HEK293 (cell line): ENCODE data around the gene C2CD2.

ENCODE experiments used
- CTCF ChIA-PET: fragments of 350-600 bp; formaldehyde crosslinking; extraction: SDS; loops from one replicate; lab custom pipeline; 2021; ENCODE audit warnings: antibody characterized with exemption; lab: Yijun Ruan, JAX
- POLR2A ChIA-PET: fragments of 300-600 bp; formaldehyde crosslinking; extraction: SDS; loops from one replicate; lab custom pipeline; 2020; ENCODE audit warnings: antibody characterized with exemption, inconsistent platforms; lab: Yijun Ruan, JAX
- H3K27ac ChIP-seq: fragments of 200-500 bp; sonication (Bioruptor generic); 2 replicates; pipeline ENCODE4 v1.5.1; 2014; ENCODE audit warnings: low read depth, low read length, control low read depth, inconsistent platforms; ENCODE audit errors: extremely low read depth
- H3K36me3 ChIP-seq, 2 experiments: fragments of 200-500 bp in 1 of 2; sonication (Bioruptor generic) in 1 of 2; 1 replicate in 1 of 2; 2 replicates in 1 of 2; pipeline ENCODE4 v1.5.1; 2014 to 2017; ENCODE audit warnings: inconsistent platforms in 2 of 2, low read length in 2 of 2; ENCODE audit not compliant: control insufficient read depth in 2 of 2, insufficient read depth in 1 of 2
- H3K4me1 ChIP-seq: fragments of 200-500 bp; sonication (Bioruptor generic); 2 replicates; pipeline ENCODE4 v1.5.1; 2014; ENCODE audit warnings: mild to moderate bottlenecking, low read length, inconsistent platforms; ENCODE audit not compliant: control insufficient read depth, insufficient read depth
- H3K4me3 ChIP-seq: 2 replicates; pipeline ENCODE4 v1.5.1; 2011; ENCODE audit warnings: low read depth, mild to moderate bottlenecking, control low read depth, low read length, moderate library complexity
- H3K9me3 ChIP-seq: fragments of 200-500 bp; sonication (Bioruptor generic); 2 replicates; pipeline ENCODE4 v1.5.1; 2014; ENCODE audit warnings: low read depth, low read length, inconsistent platforms; ENCODE audit not compliant: control insufficient read depth, insufficient read depth
- AEBP2 ChIP-seq: fragments of 450-650 bp; formaldehyde crosslinking; IDR thresholded peaks from 2 replicates; pipeline ENCODE4 v1.5.1; 2016; ENCODE audit warnings: missing biosample characterization, missing genetic modification characterization, borderline replicate concordance
- HOXD13 ChIP-seq: sonication (generic); formaldehyde crosslinking; IDR thresholded peaks from 2 replicates; pipeline ENCODE4 v1.8.0; 2022; ENCODE audit warnings: missing genetic modification reagents, borderline replicate concordance
- KLF7 ChIP-seq: fragments of 450-650 bp; formaldehyde crosslinking; IDR thresholded peaks from 2 replicates; pipeline ENCODE4 v1.5.1; 2016; ENCODE audit warnings: missing biosample characterization, missing genetic modification characterization, borderline replicate concordance
- OVOL3 ChIP-seq: fragments of 450-650 bp; formaldehyde crosslinking; IDR thresholded peaks from 2 replicates; pipeline ENCODE4 v1.5.1; 2016; ENCODE audit warnings: missing biosample characterization, missing genetic modification characterization
- REST ChIP-seq: fragments of 450-650 bp; formaldehyde crosslinking; IDR thresholded peaks from 2 replicates; pipeline ENCODE4 v1.5.1; 2016; ENCODE audit warnings: missing biosample characterization, missing genetic modification characterization
- SCRT1 ChIP-seq: fragments of 450-650 bp; formaldehyde crosslinking; IDR thresholded peaks from 2 replicates; pipeline ENCODE4 v1.5.1; 2016; ENCODE audit warnings: missing biosample characterization, missing genetic modification characterization, borderline replicate concordance
- SCRT2 ChIP-seq: fragments of 450-650 bp; formaldehyde crosslinking; IDR thresholded peaks from 2 replicates; pipeline ENCODE4 v1.5.1; 2016; ENCODE audit warnings: missing biosample characterization, missing genetic modification characterization
- SETDB1 ChIP-seq: IDR thresholded peaks from one replicate; pipeline ENCODE4 v1.6.1; 2017; ENCODE audit warnings: mild to moderate bottlenecking, low read length, moderate library complexity, mixed read lengths; ENCODE audit not compliant: insufficient read length
- SP7 ChIP-seq: fragments of 450-650 bp; formaldehyde crosslinking; IDR thresholded peaks from 2 replicates; pipeline ENCODE4 v1.5.1; 2016; ENCODE audit warnings: missing biosample characterization, missing genetic modification characterization
- TSHZ1 ChIP-seq: fragments of 450-650 bp; formaldehyde crosslinking; IDR thresholded peaks from 2 replicates; pipeline ENCODE4 v1.5.1; 2016; ENCODE audit warnings: missing biosample characterization, missing genetic modification characterization, borderline replicate concordance
- ZBTB26 ChIP-seq: fragments of 450-650 bp; formaldehyde crosslinking; optimal IDR thresholded peaks from 2 replicates; pipeline ENCODE3; 2016; ENCODE audit warnings: missing biosample characterization, mild to moderate bottlenecking, missing genetic modification characterization
- ZFP41 ChIP-seq: fragments of 450-650 bp; formaldehyde crosslinking; IDR thresholded peaks from 2 replicates; pipeline ENCODE4 v1.5.1; 2016; ENCODE audit warnings: missing biosample characterization, missing genetic modification characterization, borderline replicate concordance
- ZNF114 ChIP-seq: fragments of 450-650 bp; formaldehyde crosslinking; IDR thresholded peaks from 2 replicates; pipeline ENCODE4 v1.5.0; 2017; ENCODE audit warnings: missing biosample characterization, missing genetic modification characterization
- ZNF202 ChIP-seq: fragments of 450-650 bp; formaldehyde crosslinking; IDR thresholded peaks from 2 replicates; pipeline ENCODE4 v1.5.1; 2016; ENCODE audit warnings: missing biosample characterization, missing genetic modification characterization, borderline replicate concordance
- ZNF324 ChIP-seq: fragments of 450-650 bp; formaldehyde crosslinking; IDR thresholded peaks from 2 replicates; pipeline ENCODE4 v1.5.1; 2016; ENCODE audit warnings: missing biosample characterization, missing genetic modification characterization
- ZNF341 ChIP-seq: fragments of 450-650 bp; formaldehyde crosslinking; IDR thresholded peaks from 2 replicates; pipeline ENCODE4; 2016; ENCODE audit warnings: low read depth, missing biosample characterization, missing genetic modification characterization
- ZNF426 ChIP-seq: fragments of 450-650 bp; formaldehyde crosslinking; IDR thresholded peaks from 2 replicates; pipeline ENCODE4 v1.5.1; 2017; ENCODE audit warnings: missing biosample characterization, missing genetic modification characterization, mild to moderate bottlenecking, inconsistent platforms, moderate library complexity
- ZNF544 ChIP-seq: fragments of 450-650 bp; formaldehyde crosslinking; IDR thresholded peaks from 2 replicates; pipeline ENCODE4 v1.5.0; 2017; ENCODE audit warnings: missing biosample characterization, missing genetic modification characterization
- ZNF623 ChIP-seq: fragments of 450-650 bp; formaldehyde crosslinking; IDR thresholded peaks from 2 replicates; pipeline ENCODE4 v1.5.1; 2016; ENCODE audit warnings: missing biosample characterization, missing genetic modification characterization
- ZNF658 ChIP-seq: fragments of 450-650 bp; formaldehyde crosslinking; IDR thresholded peaks from 2 replicates; pipeline ENCODE4; 2016; ENCODE audit warnings: missing biosample characterization, missing genetic modification characterization
- ZNF664 ChIP-seq: fragments of 450-650 bp; formaldehyde crosslinking; IDR thresholded peaks from 2 replicates; pipeline ENCODE4 v1.5.1; 2016; ENCODE audit warnings: missing biosample characterization, missing genetic modification characterization
- TF ChIP-seq, protein P1 (sequence below): fragments of 450-650 bp; formaldehyde crosslinking; IDR thresholded peaks from 2 replicates; pipeline ENCODE4 v1.5.1; 2017; ENCODE audit warnings: missing biosample characterization, mild to moderate bottlenecking, missing genetic modification characterization, moderate library complexity

The C2CD2 gene

GRCh38 chr21:41976611-41977010, 22.8 kb upstream of the C2CD2 start:
- Histone ChIP-seq H3K9me3 (no peaks in the 10 kb centered on the region), H3K4me1 (no peaks in the 10 kb centered on the region)
- no peak for TF ChIP-seq TSHZ1 (tag by site-specific recombination)
- TF ChIP-seq ZNF341 (tag by site-specific recombination), result no peak
- TF ChIP-seq ZNF658, result no peak
- no peak for TF ChIP-seq OVOL3 (tag by site-specific recombination)
- TF ChIP-seq, protein P1, sequence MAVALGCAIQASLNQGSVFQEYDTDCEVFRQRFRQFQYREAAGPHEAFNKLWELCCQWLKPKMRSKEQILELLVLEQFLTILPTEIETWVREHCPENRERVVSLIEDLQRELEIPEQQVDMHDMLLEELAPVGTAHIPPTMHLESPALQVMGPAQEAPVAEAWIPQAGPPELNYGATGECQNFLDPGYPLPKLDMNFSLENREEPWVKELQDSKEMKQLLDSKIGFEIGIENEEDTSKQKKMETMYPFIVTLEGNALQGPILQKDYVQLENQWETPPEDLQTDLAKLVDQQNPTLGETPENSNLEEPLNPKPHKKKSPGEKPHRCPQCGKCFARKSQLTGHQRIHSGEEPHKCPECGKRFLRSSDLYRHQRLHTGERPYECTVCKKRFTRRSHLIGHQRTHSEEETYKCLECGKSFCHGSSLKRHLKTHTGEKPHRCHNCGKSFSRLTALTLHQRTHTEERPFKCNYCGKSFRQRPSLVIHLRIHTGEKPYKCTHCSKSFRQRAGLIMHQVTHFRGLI, result no peak
- no peak for TF ChIP-seq KLF7 (tag by site-specific recombination)
- no peak for TF ChIP-seq SETDB1
- TF ChIP-seq ZNF202 (tag by site-specific recombination), result no peak
- no peak for TF ChIP-seq ZNF114
- TF ChIP-seq ZFP41, result no peak
- TF ChIP-seq HOXD13 (CRISPR knock-in tag), result no peak
- TF ChIP-seq ZNF664 (tag by site-specific recombination), result no peak
- TF ChIP-seq SP7 (tag by site-specific recombination), result no peak
- TF ChIP-seq ZBTB26 (tag by site-specific recombination), result no peak
- no peak for TF ChIP-seq ZNF544 (tag by site-specific recombination)
- TF ChIP-seq, all 188 proteins: peak for 0
- Histone ChIP-seq H3K36me3 (no peaks in the 10 kb centered on the region), H3K27ac (no peak overlapping the region), H3K4me3 (no peak overlapping the region)
- ChIA-PET POLR2A (no interaction called here), CTCF (no interaction called here)

- Histone ChIP-seq H3K27ac (no peak overlapping the region), H3K9me3 (no peaks in the 10 kb centered on the region), H3K4me1 (no peaks in the 10 kb centered on the region), H3K36me3 (no peaks in the 10 kb centered on the region), H3K4me3 (no peak overlapping the region)
- ChIA-PET POLR2A (no interaction called here), CTCF (no interaction called here)
- TF ChIP-seq ZNF324 (tag by site-specific recombination) (no peak), SCRT1 (tag by site-specific recombination) (peak; percentile 58; the same call in 1 of the 2 replicates), ZNF341 (tag by site-specific recombination) (no peak), ZNF426 (no peak), AEBP2 (tag by site-specific recombination) (no peak), SCRT2 (tag by site-specific recombination) (peak; percentile 82), REST (peak; percentile 94), ZNF623 (no peak)
Observed at GRCh38 chr21:41975391-41976272, 21.8 kb upstream of the C2CD2 start.
